CD4-positive, alpha-beta T cell treated with Interleukin-15 for 1 hour (primary cell): ENCODE data around the gene LRFN3.
"Not testable (repeated sequence)": the region's sequence is repeated elsewhere in the genome, so short reads cannot be mapped to it uniquely, and the experiment has no call there.

Source experiments
- DNase-seq: peaks from one replicate; pipeline ENCODE4 v3.0.0-alpha.2; 2020

Gene LRFN3

DNA sequence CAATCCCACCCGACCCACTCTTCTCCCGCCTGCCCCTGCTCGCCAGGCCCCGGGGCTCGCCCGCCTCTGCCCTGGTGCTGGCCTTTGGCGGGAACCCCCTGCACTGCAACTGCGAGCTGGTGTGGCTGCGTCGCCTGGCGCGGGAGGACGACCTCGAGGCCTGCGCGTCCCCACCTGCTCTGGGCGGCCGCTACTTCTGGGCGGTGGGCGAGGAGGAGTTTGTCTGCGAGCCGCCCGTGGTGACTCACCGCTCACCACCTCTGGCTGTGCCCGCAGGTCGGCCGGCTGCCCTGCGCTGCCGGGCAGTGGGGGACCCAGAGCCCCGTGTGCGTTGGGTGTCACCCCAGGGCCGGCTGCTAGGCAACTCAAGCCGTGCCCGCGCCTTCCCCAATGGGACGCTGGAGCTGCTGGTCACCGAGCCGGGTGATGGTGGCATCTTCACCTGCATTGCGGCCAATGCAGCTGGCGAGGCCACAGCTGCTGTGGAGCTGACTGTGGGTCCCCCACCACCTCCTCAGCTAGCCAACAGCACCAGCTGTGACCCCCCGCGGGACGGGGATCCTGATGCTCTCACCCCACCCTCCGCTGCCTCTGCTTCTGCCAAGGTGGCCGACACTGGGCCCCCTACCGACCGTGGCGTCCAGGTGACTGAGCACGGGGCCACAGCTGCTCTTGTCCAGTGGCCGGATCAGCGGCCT lies 4.1 kb downstream of the LRFN3 start:
- DNase-seq, result no peak

- DNase-seq, result no peak
These were observed 4.7 kb downstream of the LRFN3 start for GRCh38 chr19:35940839-35941238.

- no peak for DNase-seq
These were observed 6.1 kb downstream of the LRFN3 start for GRCh38 chr19:35942235-35942634.

DNA sequence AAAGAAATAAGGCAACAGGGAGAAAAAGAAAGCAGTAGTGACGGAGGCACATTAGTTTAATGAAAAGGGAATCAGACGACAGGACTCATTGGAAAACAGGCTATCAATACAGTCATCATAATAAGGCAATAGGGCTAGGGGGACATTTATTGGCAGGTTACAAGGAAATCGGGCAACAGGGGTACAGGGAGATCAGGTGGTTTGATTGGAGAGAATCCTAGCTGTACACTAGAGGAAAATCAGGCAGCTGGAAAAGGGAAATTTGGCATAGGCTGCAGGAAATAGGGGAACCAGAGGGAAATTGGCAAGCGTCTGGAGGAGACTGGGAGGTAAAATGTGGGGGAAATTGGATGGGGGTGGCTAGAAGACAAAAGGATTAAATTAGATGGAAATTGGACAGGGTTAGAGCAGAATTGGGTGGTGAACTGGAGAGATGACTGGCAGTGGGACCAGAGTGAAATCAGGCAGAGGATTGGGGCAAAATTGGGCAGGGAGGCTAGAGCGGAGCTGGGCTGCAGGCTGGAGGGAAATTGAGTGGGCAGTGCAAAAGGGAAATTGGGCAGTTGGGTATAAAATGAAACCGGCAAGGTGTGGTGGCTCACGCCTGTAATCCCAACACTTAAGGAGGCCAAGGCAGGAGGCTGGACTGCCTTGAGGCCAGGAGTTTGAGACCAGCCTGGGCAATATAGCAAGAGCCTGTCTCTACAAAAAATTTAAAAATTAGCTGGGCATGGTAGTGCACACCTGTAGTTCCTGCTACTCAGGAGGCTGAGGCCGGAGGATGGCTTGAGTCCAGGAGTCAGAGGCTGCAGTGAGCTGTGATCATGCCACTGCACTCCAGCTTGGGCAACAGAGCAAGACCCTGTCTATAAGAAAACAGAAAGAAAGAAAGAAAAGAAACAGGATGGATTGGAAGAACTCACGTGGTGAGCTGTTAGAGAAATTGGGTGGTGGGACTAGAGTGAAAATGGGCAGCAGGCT lies 7.4 kb downstream of the LRFN3 start:
- DNase-seq, result no peak

DNA sequence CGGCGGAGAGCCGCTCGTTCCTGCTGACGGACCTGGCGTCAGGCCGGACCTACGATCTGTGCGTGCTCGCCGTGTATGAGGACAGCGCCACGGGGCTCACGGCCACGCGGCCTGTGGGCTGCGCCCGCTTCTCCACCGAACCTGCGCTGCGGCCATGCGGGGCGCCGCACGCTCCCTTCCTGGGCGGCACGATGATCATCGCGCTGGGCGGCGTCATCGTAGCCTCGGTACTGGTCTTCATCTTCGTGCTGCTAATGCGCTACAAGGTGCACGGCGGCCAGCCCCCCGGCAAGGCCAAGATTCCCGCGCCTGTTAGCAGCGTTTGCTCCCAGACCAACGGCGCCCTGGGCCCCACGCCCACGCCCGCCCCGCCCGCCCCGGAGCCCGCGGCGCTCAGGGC lies 8.4 kb downstream of the LRFN3 start:
- no peak for DNase-seq

DNA sequence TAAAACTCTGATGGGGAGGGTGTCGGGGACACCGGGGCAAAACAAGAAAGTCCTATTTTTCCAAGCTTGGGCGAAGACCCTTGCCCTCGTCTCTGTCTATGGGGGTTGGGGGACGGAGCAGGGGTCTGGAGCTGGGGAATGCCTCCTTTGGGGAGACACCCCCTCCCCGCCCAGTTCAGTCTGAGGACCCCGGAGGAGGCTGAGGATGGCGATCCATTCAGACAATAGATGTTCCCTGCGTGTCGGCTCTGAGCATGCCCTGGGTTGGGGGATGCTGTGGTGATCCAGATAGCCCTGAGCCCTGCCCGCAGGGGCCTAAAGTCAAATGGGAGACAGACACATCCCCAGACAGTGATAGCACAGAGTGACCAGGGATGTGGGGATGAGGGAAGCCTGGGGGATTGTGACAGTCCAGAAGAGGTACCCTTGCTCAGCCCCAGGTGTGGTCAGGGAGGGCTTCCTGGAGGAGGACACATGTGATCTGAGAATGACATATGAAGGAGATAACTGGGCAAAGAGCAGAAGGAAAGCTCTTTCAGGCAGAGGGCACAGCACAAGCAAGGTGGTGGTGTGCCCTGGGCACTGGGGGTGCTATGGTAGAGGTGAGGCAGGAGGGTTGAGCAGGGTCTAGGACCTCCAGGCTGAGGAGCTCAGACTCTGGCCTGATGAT lies 9.1 kb downstream of the LRFN3 start:
- no peak for DNase-seq

DNA sequence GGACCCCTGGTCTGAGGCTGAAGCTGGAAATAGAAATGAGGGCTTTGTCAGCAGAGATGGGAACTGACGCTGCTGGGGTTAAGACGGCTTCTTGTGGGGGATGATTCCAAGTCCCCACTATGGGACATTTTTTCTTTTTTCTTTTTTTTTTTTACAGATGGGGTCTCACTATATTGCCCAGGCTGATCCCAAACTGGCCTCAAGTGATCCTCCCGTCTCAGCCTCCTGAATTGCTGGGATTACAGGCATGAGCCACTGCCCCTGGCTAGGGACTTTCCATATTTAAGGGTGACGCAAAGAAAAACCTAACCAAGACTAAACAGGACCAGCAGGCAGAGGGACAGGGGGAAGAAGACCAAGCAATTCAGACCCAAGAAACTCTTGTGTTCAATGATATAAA lies 10.0 kb downstream of the LRFN3 start:
- DNase-seq, result no peak

DNA sequence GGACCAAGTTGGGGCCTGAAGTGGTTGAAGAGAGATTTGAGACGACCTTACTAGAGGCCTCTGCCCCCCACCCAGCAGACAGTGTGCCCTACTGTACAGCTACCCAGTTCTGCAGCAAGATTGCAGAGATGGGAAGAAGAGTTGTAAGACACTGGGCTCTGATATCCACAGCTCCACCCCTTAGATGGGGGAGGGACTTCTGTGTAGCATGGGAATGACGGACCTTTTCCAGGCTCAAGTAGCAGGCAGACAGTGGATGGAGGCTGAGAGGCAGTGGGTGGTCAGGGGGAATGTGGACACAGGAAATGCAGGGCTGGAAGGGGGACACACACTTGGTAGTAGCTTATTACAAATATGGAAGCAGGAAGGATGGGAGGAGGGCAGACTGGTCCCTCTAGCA lies 13.0 kb downstream of the LRFN3 start:
- DNase-seq, result no peak

GRCh38 chr19:35955881-35956634 lies 19.9 kb downstream of the LRFN3 start:
- DNase-seq, result no peak

GRCh38 chr19:35957411-35957810 lies 21.2 kb downstream of the LRFN3 start:
- DNase-seq, result not testable (repeated sequence)

GRCh38 chr19:35958660-35959039 lies 22.5 kb downstream of the LRFN3 start:
- DNase-seq, result no peak

DNA sequence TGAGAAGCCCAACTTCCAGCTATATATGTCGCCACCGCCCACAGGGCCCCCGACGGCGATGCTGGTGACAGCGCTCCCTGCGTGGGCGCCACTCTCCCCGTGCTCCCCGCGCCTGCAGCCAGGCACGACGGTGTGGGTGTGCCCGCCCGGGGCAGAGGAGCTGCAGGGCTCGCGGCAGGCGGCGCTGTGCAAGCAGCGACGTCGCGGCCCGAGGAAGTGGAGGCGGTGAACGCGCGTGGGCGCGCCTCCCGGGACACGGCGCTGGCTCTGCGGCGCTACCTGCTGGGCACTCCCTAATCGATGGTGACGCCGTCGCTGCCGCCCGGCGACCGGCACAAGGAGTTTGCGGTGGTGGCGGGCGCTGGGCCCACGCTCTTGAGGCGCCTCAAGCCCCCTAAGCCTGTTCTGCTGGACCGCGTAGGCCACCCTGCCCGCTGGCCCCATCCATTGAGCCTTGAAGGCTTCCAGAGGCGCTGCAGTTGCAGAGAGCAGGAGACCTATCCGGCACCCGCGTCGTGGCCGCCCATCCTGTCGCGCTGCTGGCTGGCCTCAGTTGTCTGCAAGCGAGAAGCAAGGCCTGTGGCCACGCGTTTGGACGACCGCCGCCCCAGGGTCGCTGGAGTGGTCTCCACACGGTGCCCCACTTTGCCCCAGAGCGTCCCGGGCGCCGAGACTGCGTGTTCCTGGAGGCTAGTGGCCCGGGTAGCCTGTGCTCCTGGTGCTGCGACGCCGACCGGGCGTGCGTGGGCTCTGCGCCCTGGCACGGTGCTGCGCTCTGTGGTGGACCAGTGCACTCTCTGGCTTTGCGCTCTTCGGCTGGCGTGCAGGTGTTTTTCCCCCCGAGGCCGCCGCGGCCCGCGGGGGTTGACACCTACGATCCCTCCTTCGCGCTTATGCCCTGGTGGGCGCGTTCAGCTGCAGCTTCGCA lies 23.1 kb downstream of the LRFN3 start:
- peak; percentile 85 for DNase-seq

GRCh38 chr19:35959968-35960320 lies 23.8 kb downstream of the LRFN3 start:
- DNase-seq, result no peak

- no peak for DNase-seq
These were observed 24.3 kb downstream of the LRFN3 start for GRCh38 chr19:35960432-35960972.

- no peak for DNase-seq
These were observed 27.3 kb downstream of the LRFN3 start for GRCh38 chr19:35963514-35963913.

DNA sequence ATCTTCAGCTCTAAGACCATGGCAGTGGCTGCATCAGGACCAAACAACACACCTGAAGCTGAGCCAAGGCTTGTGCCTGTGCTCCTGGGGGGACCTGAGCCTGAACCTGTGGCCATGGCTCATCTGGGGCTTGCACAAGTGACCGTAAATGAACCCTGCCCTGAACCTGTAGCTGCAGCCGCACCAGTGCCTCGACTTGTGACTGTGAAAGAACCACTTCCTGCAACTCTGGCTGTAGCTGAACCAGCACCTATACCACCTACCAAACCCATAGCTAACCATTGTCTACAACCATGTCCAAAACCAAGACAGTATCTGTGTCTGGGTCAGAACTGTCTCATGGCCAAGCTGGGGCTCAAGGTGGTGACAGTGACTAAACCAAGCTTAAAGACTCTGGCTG lies 30.6 kb downstream of the LRFN3 start:
- no peak for DNase-seq

- no peak for DNase-seq
These were observed 37.3 kb downstream of the LRFN3 start for GRCh38 chr19:35973487-35973886.

GRCh38 chr19:35975608-35976214 lies 39.5 kb downstream of the LRFN3 start:
- DNase-seq, result no peak

DNA sequence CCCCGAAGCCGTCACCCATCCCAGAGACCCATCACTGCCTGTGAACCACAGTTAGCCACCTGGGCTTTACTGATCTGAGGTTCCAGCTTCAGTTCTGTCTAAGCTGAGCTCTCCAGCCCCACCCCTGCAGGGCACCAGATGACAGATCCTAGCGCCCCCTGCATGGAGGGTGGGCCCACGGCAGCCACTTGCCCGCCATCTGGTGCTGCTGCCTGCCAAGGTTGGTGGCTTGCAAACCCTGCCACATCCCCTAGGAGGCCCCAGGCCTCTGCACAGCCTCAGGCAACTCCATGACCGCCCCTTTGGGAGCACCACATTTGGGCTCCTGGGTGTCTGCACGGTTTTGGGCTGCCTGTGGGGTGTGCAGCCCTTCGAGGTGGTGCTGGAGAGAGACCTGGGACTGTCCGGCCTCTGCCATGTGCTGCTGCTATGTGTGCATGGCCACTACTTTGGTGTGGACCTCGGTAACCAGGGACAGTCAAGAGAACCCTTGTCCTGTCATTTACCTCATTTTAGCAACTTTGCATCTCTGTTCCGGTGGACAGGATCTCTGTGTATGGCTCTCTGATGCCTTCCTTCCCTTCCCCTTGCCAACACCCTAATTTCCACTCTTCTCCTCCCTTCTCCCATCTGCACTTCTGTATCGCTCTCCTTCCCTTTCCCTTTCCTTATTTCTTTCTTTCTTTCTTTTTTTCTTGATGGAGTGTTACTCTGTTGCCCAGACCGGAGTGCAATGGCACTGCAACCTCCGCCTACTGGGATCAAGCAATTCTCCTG lies 41.5 kb downstream of the LRFN3 start:
- DNase-seq, result no peak

DNA sequence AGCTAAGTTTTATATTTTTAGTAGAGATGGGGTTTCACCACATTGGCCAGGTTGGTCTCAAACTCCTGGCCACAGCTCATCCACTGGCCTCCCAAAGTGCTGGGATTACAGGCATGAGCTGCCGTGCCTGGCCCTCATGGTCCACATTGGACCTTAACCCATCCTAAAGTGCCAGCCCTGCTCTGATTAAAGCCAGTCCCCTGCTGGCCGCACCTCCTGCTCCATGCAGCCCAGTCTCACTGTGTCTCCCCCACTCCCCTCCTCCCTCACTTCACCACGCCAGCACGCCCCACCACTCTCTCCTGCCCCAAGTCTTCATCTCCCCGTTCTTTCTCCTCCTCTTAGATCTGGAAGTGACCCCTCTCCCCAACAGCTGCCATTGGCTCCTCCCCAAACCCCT lies 42.1 kb downstream of the LRFN3 start:
- DNase-seq, result no peak
